SU-DHL-6 (cell line): ENCODE measurements around the gene ANKRD33B.

ENCODE experiments used
- H2AFZ ChIP-seq: fragments of 200-600 bp; sonication (generic); 2 replicates; pipeline ENCODE4 v1.6.1; 2014; ENCODE audit warnings: low read depth, mild to moderate bottlenecking, moderate library complexity, mixed read lengths, antibody characterized with exemption, low read length; ENCODE audit not compliant: severe bottlenecking
- H3F3A ChIP-seq: fragments of 200-600 bp; shearing (Covaris generic); 2 replicates; pipeline ENCODE4 v1.6.0; 2016; ENCODE audit warnings: antibody characterized with exemption, mild to moderate bottlenecking; ENCODE audit not compliant: insufficient read depth
- H3K27ac ChIP-seq: fragments of 200-600 bp; sonication (generic); 2 replicates; pipeline ENCODE4 v1.5.1; 2016; ENCODE audit warnings: low read depth, mild to moderate bottlenecking, low read length, moderate library complexity, mixed read lengths
- H3K27me3 ChIP-seq: fragments of 200-600 bp; sonication (generic), shearing (Covaris generic); 2 replicates; pipeline ENCODE4 v1.6.0; 2014; ENCODE audit warnings: mild to moderate bottlenecking, low read length
- H3K36me3 ChIP-seq: fragments of 200-600 bp; sonication (generic); 2 replicates; pipeline ENCODE4 v1.6.1; 2014; ENCODE audit warnings: mild to moderate bottlenecking, low read length, mixed read lengths
- H3K4me2 ChIP-seq: fragments of 300-600, 200-600 bp; shearing (Covaris generic), sonication (generic); 2 replicates; pipeline ENCODE4 v1.6.0; 2014; ENCODE audit warnings: low read length, low read depth, mild to moderate bottlenecking; ENCODE audit not compliant: poor library complexity, severe bottlenecking
- H3K4me3 ChIP-seq: fragments of 200-600 bp; sonication (generic); 2 replicates; pipeline ENCODE4 v1.5.1; 2014; ENCODE audit warnings: antibody characterized with exemption, low read length, mild to moderate bottlenecking, mixed read lengths; ENCODE audit not compliant: insufficient read depth, poor library complexity, severe bottlenecking
- H3K79me2 ChIP-seq: fragments of 200-600 bp; sonication (generic); 2 replicates; pipeline ENCODE4 v1.6.1; 2014; ENCODE audit warnings: mild to moderate bottlenecking, low read length, moderate library complexity; ENCODE audit not compliant: insufficient read depth
- H3K9ac ChIP-seq: fragments of 200-600 bp; sonication (generic); 2 replicates; pipeline ENCODE4 v1.7.0; 2014; ENCODE audit warnings: mild to moderate bottlenecking, low read length
- H3K9me2 ChIP-seq: fragments of 200-600 bp; sonication (generic); replicated peaks from 2 replicates; pipeline ENCODE4 v1.6.1; 2014; ENCODE audit warnings: low read length; ENCODE audit not compliant: insufficient read depth
- H3K9me3 ChIP-seq: fragments of 200-600 bp; sonication (generic); 2 replicates; pipeline ENCODE4 v1.6.1; 2014; ENCODE audit warnings: low read length, mixed read lengths; ENCODE audit not compliant: insufficient read depth
- H4K20me1 ChIP-seq: fragments of 200-600 bp; sonication (generic); 2 replicates; pipeline ENCODE4 v1.6.1; 2014; ENCODE audit warnings: low read depth, mild to moderate bottlenecking, antibody characterized with exemption, low read length, moderate library complexity, mixed read lengths
- CTCF ChIP-seq: fragments of 200-600 bp; sonication (generic); IDR thresholded peaks from one replicate; pipeline ENCODE4 v1.5.1; 2017; ENCODE audit warnings: antibody characterized with exemption, mild to moderate bottlenecking, low read length, moderate library complexity; ENCODE audit not compliant: insufficient read depth, poor library complexity, severe bottlenecking
- EZH2phosphoT487 ChIP-seq: fragments of 200-600 bp; sonication (generic), shearing (Covaris generic); conservative IDR thresholded peaks from 2 replicates; pipeline ENCODE4 v1.6.1; 2018; ENCODE audit warnings: mild to moderate bottlenecking, antibody characterized with exemption, low read length, moderate library complexity, mixed read lengths

Gene ANKRD33B

GRCh38 chr5:10519729-10520128 lies 44.1 kb upstream of the ANKRD33B start:
- Histone ChIP-seq H3K27me3 (no peaks in the 10 kb centered on the region), H4K20me1 (no peaks in the 10 kb centered on the region), H3K9ac (no peak overlapping the region), H3F3A (no peaks in the 10 kb centered on the region), H3K79me2 (no peaks in the 10 kb centered on the region), H3K27ac (no peak overlapping the region), H3K36me3 (no peaks in the 10 kb centered on the region), H2AFZ (no peak overlapping the region), H3K9me3 (0 out of 2 replicates have a peak, but pooled peaks cover 6% of the 10 kb centered on the region), H3K4me3 (no peak overlapping the region), H3K9me2 (no peaks in the 10 kb centered on the region), H3K4me2 (peak overlapping the region; percentile 3)
- TF ChIP-seq CTCF, result no peak
- TF ChIP-seq EZH2phosphoT487, result no peak

- Histone ChIP-seq H3K4me3 (no peak overlapping the region), H3K79me2 (no peaks in the 10 kb centered on the region), H2AFZ (no peak overlapping the region), H3F3A (no peaks in the 10 kb centered on the region), H3K9me3 (0 out of 2 replicates have a peak, but pooled peaks cover 6% of the 10 kb centered on the region), H3K27ac (no peak overlapping the region), H3K27me3 (no peaks in the 10 kb centered on the region), H3K9ac (no peak overlapping the region), H4K20me1 (no peaks in the 10 kb centered on the region), H3K9me2 (no peaks in the 10 kb centered on the region), H3K36me3 (no peaks in the 10 kb centered on the region), H3K4me2 (no peak overlapping the region)
- TF ChIP-seq CTCF (no peak), EZH2phosphoT487 (no peak)
Observed at GRCh38 chr5:10520706-10521105, 43.2 kb upstream of the ANKRD33B start.

- Histone ChIP-seq H3K9me2 (no peaks in the 10 kb centered on the region), H4K20me1 (no peaks in the 10 kb centered on the region), H3K9ac (no peak overlapping the region), H3K4me3 (no peak overlapping the region), H3K36me3 (no peaks in the 10 kb centered on the region), H3K4me2 (no peak overlapping the region), H2AFZ (no peak overlapping the region), H3F3A (no peaks in the 10 kb centered on the region), H3K27me3 (no peaks in the 10 kb centered on the region), H3K79me2 (no peaks in the 10 kb centered on the region), H3K9me3 (0 out of 2 replicates have a peak, but pooled peaks cover 6% of the 10 kb centered on the region), H3K27ac (no peak overlapping the region)
- TF ChIP-seq EZH2phosphoT487 (no peak), CTCF (no peak)
Observed at GRCh38 chr5:10521466-10522223, 42.2 kb upstream of the ANKRD33B start.
